GM12891 (cell line): ENCODE results near the gene C1RL.

ENCODE experiments used
- POLR2A ChIP-seq: IDR thresholded peaks from 2 replicates; pipeline ENCODE4 v1.6.1; 2011; ENCODE audit warnings: low read depth, low read length, control low read depth
- POLR2AphosphoS5 ChIP-seq: IDR thresholded peaks from 2 replicates; pipeline ENCODE4 v1.6.1; 2011; ENCODE audit warnings: low read depth, low read length, control low read depth
- POU2F2 ChIP-seq: IDR thresholded peaks from 2 replicates; pipeline ENCODE4 v1.6.1; 2011; ENCODE audit warnings: low read depth, mild to moderate bottlenecking, control low read depth, low read length, moderate library complexity
- SPI1 ChIP-seq: IDR thresholded peaks from 2 replicates; pipeline ENCODE4 v1.6.1; 2011; ENCODE audit warnings: low read depth, low read length, control low read depth
- TAF1 ChIP-seq: IDR thresholded peaks from 2 replicates; pipeline ENCODE4 v1.6.1; 2011; ENCODE audit warnings: low read depth, low read length, control low read depth

DNA sequence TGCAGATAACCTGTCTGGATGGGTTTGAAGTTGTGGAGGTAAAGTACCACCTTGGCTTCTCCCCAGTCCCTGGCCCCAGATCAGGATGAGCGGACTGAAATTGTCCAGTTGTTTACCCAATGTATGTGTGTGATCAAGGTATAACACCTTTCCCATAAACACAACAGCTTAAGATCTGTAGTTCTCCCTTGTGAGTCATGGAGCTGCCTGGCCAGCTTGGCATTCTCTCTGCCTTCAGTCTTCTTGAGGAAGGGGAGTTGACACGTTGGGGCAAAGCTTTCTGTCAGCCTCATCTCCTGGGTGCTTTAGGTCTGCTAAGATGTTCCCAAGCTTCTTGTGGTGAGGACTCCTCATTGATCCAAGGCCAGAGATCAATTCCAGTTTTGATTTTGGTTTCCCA lies 42.4 kb downstream of the C1RL start:
- TF ChIP-seq POLR2A, result no peak
- no peak for TF ChIP-seq SPI1
- TF ChIP-seq POU2F2, result no peak
- no peak for TF ChIP-seq POLR2AphosphoS5
- TF ChIP-seq TAF1, result no peak
